AG09319 (cell line): ENCODE results near the gene PAPPA.

Experiments used
- DNase-seq: peaks from one replicate; pipeline ENCODE4 v3.0.0-alpha.2; 2010; ENCODE audit warnings: low read depth; ENCODE audit errors: extremely low read depth
- TF ChIP-seq, protein P1 (sequence below): IDR thresholded peaks from 2 replicates; pipeline ENCODE4 v1.5.1; 2011; ENCODE audit warnings: low read depth, mild to moderate bottlenecking, inconsistent platforms, low read length, moderate library complexity

PAPPA gene

DNA sequence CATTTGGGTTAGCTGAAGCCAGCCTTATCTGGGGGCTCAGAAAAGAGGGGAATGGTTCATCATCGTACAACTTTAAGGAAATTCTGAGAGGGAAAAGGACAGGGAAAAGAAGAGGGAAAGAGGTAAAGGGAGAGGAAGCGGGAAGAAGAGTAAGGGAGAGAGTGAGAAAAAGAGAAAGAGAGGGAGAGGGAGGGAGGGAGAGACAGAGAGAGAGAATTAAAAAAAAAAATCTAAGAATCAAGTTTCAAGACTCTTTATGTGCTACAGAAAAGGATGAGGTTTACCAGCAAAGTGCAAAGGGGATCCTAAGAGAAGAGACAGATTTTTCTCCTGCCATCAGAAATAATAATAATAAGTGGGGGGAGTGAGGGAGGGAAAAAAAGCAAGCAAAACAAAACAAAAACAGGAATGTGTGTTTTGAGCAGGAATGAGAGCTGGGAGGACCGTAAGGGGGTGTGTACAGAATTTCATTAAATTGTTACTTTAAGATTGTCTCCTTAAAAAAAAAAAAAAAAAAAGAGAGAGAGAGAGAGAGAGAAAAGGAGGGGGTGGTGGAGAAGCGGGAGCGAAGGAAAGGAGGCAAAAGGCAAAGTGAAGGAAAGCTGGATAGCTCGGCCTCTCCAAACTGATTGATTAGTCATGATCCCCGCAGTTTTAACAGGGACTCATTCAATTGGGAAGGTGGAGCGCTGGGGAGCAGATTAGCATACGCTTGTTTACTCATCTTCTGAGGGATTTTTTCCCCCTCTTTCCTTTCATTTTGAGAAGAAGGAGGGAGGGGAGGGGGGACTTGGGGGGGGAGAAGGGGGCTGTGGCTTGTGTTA, 438 bp upstream of the PAPPA start:
- DNase-seq: peak; percentile 70
- TF ChIP-seq, protein P1, sequence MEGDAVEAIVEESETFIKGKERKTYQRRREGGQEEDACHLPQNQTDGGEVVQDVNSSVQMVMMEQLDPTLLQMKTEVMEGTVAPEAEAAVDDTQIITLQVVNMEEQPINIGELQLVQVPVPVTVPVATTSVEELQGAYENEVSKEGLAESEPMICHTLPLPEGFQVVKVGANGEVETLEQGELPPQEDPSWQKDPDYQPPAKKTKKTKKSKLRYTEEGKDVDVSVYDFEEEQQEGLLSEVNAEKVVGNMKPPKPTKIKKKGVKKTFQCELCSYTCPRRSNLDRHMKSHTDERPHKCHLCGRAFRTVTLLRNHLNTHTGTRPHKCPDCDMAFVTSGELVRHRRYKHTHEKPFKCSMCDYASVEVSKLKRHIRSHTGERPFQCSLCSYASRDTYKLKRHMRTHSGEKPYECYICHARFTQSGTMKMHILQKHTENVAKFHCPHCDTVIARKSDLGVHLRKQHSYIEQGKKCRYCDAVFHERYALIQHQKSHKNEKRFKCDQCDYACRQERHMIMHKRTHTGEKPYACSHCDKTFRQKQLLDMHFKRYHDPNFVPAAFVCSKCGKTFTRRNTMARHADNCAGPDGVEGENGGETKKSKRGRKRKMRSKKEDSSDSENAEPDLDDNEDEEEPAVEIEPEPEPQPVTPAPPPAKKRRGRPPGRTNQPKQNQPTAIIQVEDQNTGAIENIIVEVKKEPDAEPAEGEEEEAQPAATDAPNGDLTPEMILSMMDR: no peak

DNA sequence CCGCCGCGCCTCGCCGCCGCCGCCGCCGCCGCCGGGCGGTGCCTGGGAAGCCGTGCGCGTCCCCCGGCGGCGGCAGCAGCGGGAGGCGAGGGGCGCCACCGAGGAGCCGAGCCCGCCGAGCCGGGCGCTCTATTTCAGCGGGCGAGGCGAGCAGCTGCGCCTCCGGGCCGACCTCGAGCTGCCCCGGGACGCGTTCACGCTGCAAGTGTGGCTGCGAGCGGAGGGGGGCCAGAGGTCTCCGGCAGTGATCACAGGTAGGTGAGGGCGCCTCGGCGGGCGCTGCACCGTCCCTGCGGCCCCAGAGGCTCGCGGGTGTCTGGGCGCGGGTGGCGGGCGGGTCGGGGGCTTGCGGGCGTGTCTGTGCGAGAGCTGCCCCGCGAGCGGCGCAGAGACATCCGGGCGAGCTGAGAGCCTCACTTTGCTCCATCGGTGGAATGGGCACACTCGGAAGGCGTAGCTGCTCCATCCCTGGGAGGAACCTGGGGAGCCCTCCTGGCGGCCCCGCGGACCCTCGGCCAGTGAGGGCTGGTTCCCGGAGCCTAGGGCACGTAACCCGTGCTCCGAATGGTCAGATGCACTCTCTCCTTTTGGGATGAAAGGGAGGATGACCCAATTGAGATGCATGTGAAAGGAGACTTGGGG, 864 bp downstream of the PAPPA start:
- no peak for DNase-seq
- TF ChIP-seq, protein P1: no peak

DNA sequence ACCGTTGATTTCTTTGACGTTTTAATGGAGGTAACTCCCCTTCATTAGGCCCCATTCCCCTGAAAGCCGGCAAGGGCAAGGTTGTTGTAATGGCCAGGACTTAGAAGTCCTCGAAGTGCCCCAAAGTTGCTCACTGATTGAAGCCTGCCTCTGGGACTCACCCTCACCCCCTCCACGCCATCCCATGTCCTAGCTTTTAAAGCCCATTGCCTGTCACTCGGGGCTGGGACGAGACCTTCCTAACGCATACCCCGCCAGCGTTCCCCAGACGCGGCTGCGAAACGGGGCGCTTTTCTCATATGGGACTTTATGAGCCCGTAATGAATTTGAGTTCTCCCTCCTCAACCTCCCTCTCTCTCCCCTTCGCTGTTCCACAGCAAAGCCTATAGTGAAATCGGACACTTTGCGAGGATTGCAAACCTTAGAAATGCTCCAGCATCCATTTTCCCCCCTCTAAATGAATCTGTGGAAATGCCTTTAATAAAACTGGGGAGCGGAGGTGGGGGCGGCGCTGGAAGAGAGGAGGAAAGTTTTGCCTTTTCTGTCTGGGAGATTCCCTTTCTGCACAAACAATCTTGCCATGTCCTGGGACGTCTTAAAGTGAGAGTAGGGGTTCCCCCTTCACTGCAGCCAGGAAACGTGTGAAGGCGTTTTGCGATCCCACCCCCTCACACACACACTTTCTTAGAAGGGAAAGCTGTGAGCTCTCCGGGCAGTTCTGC, 1.5 kb downstream of the PAPPA start:
- TF ChIP-seq, protein P1: no peak
- DNase-seq: no peak

DNA sequence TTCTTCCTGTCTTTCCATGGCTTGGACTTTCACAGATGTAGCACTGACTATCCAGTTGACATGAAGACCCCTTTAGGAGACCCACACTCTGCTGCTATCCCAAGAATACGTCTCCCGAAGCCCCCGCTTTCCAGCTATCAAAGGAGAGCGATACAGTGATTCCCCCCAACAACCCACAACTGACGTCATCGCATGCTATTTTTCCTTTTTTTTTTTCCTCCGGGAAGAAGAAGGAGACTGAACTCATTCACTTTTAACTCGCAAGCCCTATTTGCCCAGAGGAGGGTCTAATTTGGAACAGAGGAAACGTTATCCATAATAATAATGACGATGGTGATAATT, 2.1 kb downstream of the PAPPA start:
- no peak for DNase-seq

DNA sequence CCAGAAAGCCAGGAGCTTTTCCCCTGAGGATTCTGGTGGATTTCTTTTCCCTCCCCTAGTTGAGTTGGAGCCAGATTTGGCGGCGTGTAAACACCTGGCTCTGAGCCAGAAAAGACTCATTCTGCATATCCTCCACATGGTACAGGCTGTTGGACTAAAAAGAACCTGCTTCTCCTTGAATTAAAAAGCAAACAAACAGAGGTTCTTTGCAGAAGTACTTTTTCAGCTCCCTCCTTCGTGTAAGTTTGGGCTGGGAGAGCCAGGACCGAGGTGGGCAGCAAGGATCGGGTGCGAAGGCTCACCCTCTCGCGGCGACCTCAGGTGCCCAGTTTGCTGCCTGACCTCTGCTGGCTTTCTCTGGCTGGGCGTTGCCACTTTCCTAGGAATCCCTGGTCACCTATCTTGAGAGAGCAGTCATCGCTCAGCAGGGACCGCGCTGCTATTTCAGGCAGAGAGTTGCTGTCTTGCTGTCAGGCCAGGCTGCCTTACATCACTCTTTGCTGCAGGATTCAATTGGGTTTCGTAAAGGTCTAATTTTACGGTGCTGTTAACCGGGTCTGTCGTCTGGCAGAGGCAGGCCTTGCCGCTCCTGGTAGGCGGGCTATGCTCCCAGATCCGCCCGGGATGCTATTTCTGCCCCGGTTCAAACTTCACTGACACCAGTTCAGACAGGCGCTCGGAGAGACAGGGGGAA, 3.2 kb downstream of the PAPPA start:
- peak; percentile 72 for DNase-seq

More for the DNA sequence above, 2.1 kb downstream of the PAPPA start:
- TF ChIP-seq, protein P1: no peak

DNA sequence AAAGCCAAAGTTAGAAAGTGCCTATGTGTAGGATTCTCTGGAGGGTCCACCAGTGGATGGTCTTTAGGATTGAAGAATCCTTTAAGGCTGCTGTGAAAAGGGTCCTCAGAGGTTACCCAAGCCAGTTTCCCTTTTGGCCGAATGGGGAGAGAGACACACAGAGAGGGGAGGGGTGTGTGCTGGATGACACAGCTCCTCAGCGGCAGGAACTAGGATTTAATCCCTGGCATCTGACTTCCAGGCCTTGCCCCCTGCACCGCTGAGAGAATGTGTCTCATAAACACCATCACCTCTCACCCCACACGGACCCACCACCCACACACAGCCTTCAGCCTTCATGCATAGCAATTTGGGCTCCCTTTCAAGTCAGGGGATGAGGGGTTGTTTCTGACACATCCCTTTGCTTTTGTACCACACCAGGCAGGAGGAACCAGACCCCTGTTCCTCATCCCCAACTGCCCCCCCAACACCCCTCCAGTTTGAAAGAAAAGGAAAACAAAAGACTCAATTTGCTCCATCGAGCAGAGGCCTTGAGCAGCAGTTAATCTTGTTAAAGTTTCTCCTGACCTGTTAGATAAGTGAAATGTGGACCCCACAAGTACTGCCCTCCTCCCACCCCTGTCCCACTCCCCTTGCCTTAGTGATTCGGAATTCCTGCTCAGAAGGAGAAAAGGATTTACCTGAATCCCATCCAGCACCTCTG, 4.0 kb downstream of the PAPPA start:
- no peak for DNase-seq
- TF ChIP-seq, protein P1: no peak

More for the DNA sequence above, 3.2 kb downstream of the PAPPA start:
- TF ChIP-seq, protein P1: no peak
